Measurements from ENCODE around the gene COQ8B.
"Not testable (repeated sequence)": the region's sequence is repeated elsewhere in the genome, so short reads cannot be mapped to it uniquely, and the experiment has no call there.

COQ8B gene

DNA sequence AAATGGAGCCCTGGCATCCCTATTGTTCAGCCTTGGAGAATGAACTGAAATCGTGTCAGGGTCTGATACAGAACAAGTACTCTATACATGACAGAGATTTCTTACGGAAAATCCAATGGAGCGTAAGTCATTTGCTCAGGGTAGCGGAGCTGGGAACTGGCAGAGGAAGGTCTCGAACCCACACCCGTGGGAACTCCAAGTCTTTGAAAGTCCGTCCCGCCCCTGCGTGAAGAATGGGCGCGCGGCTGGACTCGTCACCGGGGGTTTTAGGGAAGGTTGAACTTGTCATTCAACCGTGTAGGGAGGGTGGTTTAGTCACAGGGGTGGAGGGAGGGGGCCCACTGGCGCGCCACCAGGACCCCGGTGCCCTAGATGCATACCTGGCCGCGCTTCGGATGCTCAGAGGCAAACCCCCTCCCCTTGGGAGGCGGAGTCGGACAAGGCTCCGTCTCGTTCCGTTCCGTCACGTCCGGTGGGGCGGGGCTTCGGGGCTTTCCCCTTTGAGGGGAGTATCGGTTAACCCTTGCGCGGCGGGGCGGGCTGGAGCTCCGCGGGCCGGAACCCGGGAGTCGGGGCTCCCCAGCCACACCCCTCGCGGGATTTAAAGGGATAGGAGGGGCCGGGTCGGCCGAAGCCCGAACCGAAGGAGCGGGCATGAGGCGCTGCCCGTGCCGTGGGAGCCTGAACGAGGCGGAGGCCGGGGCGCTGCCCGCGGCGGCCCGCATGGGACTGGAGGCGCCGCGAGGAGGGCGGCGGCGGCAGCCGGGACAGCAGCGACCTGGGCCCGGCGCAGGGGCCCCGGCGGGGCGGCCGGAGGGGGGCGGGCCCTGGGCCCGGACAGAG lies at the start of gene COQ8B, which contains the start of gene ITPKC:
Gene COQ8B (minus strand): TSS at position 405 of the 843 bp plus-strand sequence. CDS start 2,254 bp downstream, outside the sequence.
Gene ITPKC (plus strand): TSS at position 631 of the 843 bp plus-strand sequence. CDS start 24 bp downstream, at position 655.
- peak; percentile 100 for DNase-seq (ENCODE audit: low read depth in 2 of 2)

DNA sequence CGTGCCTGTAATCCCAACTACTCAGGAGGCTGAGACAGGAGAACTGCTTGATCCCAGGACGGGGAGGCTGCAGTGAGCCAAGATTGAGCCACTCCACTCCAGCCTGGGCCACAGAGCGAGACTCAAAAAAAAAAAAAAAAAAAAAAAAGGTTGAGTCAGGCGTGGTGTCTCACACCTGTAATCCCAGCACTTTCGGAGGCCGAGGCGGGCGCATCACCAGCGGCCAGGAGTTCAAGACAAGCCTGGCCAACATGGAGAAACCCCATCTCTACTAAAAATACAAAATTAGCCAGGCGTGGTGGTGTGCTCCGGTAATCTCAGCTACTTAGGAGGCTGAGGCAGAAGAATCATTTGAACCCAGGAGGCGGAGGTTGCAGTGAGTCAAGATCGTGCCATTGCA lies 49.7 kb upstream of the COQ8B start:
- not testable (repeated sequence) for DNase-seq (ENCODE audit: low read depth in 2 of 2)

DNA sequence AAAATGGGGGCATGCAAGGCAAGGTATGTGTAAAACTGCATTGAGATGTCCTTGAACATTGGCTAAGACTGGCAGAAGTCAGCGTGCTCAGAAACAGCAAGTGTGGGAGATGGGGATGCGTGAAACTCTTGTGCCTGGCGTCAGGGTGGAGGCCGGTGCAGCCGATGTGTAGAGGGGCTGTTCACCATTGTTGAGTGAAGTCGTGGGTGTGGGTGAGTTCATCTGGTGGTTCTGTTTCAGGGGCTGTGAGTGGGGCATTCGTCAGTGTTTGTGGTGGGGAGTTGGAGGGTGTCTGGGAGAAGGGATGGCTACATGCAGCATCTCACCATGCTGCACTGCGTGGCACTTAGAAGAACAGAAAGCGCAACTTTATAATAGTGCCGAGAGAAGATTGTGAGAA lies 47.3 kb upstream of the COQ8B start:
- no peak for DNase-seq (ENCODE audit: low read depth in 2 of 2)

DNA sequence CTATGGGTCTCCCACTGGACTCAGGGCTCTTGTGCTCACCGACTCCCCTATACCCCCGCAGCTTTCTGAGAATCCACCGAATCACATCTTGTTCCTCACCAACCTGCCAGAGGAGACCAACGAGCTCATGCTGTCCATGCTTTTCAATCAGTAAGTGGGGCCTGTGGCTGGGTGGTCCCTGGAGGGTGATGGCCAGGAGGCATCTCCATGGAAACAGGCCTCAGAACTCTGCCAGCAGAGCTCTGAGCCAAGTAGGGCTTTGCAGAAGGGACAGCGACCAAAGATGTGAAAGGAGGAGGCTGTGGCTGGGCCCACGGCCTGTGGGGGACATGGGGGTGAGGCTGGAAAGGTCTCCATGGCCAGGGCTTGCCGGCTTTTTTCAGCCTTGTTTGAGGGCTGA lies 46.8 kb upstream of the COQ8B start:
- DNase-seq (ENCODE audit: low read depth in 2 of 2), result no peak

DNA sequence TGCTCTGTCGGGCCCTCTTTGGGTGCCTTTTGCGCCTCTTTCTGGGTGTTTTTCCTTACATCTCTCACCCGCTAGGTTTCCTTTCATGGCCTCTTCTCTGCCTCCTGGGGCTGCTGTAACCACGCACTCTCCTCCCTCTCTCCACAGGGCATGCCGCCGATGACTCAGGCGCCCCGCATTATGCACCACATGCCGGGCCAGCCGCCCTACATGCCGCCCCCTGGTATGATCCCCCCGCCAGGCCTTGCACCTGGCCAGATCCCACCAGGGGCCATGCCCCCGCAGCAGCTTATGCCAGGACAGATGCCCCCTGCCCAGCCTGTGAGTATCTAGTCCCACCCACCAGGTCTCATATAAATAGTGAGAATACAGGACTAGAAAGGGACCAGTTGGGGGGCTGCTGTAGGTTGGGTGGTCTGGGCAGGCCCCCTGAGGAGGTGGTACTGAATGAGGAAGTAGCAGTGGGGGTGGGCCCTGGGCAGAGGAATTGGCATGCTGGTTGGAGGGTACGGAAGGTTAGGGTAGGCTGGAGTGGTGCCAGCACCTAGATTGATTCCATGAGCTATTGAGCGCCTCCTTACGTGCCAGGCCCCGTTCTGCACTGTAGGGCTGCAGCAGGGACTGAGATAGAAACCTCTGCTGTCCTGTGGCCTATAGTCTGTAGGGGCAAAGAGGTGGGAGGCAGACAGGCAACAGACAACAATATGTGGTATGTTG lies 46.2 kb upstream of the COQ8B start:
- DNase-seq (ENCODE audit: low read depth in 2 of 2), result no peak

DNA sequence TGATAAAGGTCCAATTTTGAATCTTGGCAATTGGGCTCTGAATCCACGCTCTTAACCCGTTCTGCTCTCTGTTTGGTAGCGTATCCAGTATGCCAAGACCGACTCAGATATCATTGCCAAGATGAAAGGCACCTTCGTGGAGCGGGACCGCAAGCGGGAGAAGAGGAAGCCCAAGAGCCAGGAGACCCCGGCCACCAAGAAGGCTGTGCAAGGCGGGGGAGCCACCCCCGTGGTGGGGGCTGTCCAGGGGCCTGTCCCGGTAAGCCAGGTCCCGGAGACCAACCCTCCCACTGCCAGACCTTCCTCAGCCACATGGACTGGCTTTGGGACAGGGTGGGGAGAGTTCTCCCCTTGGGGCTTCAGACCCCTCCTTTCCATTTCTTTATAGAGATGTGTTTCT lies 42.7 kb upstream of the COQ8B start:
- no peak for DNase-seq (ENCODE audit: low read depth in 2 of 2)

DNA sequence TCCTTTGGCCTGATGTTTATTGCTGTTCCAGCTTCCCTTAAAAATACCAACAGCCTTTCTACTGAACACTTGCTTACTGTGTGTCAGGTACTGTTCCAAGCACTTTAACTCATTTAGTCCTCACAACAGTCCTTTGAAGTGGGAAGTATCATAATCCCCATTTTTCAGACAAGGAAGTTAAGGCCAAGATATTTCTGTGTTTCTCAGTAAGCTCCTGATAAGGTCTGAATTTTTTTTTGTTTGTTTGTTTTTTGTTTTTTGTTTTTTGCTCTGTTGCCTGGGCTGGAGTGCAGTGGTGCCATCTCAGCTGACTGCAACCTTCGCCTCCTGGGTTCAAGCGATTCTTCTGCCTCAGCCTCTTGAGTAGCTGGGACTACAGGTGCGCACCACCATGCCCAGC lies 41.8 kb upstream of the COQ8B start:
- no peak for DNase-seq (ENCODE audit: low read depth in 2 of 2)

DNA sequence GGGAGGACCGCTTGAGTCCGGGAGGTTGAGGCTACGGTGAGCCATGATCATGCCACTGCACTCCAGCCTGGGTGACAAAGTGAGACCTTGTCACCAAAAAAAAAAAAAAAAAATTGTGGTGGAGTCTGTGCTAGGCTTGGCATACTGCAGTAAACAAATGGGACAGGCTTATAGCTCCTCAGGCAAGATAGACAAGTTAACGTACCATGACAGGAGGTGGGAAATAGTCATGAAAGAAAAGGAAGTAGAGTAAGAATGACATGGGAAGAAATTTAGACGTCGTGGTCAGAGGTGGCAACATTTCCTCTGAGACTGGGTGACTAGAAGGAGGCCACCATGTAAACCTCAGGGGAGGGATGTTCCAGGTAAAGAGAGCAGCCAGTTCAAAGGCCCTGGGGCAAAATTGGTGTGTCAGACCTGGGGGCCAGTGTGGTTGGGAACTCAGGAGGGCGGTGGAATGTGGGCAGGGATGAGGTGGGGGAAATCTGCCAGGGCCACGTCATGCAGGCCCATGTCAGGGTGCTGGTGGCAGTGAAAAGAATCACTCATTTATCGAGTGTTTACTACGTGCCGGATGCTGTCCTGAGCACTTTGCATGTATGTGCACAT lies 39.9 kb upstream of the COQ8B start:
- DNase-seq (ENCODE audit: low read depth in 2 of 2), result no peak

DNA sequence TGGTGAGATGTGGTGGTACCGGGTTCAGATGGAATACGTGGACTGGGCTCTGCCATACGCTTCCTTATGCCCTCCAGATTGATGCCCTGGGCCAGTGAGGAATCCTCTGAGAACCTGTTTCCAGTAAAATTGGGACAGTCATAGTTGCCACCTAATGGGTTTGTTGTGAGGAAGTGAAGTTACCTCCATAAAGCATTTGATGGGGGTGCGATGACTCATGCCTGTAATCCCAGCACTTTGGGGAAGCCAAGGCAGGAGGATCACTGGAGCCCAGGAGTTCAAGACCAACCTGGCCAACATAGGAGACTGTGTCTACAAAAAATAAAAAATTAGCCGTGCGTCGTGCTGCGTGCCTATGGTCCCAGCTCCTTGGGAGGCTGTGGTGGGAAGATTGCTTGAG lies 39.1 kb upstream of the COQ8B start:
- DNase-seq (ENCODE audit: low read depth in 2 of 2), result no peak

DNA sequence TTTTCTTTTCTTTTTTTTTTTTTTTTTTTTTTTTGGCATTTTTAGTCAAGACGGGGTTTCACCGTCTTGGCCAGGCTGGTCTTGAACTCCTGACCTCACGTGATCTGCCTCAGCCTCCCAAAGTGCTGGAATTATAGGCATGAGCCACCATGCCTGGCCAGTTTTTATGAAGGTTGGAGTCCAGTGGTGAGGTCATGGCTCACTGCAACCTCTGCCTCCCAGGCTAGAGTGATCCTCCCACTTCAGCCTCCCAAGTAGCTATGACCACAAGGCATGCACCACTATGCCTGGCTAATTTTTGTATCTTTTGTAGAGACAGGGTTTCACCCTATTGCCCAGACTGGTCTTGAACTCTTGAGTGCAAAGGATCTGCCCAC lies 38.5 kb upstream of the COQ8B start:
- no peak for DNase-seq (ENCODE audit: low read depth in 2 of 2)

DNA sequence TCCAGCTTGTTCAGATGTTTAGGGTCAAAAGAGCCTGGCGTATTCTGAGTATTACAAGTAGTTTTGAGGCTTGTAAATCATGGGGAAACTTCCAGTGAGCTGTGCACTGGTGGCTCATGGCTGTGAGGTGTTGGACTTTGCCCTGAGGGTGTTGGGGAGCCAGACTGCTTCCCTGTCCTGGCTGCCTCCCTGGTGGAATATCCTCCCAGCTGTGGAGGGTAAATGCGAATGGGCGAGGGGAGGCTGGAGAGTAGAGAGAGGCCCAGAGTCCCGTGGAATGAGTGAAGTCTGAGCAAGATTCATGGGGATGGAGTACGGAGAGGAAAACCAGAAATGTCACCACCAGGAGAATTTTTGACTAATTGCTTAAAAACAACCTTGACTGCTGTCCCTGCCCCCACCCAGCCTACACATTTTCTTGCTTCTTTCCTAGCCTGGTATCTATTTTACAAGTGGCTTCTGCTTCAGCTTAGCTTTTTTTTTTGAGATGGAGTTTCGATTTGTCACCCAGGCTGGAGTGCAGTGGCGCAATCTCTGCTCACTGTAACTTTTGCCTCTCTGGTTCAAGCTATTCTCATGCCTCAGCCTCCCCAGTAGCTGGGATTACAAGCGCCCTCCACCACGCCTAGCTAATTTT lies 38.0 kb upstream of the COQ8B start:
- DNase-seq (ENCODE audit: low read depth in 2 of 2), result peak; percentile 57 to 59

DNA sequence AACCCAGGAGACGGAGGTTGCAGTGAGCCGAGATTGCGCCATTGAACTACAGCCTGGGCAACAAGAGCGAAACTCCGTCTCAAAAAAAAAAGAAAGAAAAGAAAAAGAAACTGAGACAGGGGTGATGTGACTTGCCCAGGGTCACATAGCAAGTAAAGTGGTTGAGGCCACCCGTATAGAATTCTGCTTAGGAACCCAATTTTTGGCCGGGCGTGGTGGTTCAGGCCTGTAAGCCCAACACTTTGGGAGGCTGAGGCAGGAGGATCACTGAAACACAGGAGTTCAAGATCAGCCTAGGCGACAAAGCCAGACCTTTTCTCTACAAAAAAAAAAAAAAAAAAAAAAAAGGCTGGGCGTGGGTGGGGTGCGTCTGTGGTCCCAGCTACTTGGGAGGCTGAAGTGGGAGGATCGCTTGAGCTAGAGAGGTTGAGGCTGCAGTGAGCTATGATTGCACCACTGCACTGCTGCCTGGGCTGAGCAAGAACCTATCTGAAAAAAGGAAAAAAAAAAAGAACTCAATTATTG lies 35.6 kb upstream of the COQ8B start:
- no peak for DNase-seq (ENCODE audit: low read depth in 2 of 2)

DNA sequence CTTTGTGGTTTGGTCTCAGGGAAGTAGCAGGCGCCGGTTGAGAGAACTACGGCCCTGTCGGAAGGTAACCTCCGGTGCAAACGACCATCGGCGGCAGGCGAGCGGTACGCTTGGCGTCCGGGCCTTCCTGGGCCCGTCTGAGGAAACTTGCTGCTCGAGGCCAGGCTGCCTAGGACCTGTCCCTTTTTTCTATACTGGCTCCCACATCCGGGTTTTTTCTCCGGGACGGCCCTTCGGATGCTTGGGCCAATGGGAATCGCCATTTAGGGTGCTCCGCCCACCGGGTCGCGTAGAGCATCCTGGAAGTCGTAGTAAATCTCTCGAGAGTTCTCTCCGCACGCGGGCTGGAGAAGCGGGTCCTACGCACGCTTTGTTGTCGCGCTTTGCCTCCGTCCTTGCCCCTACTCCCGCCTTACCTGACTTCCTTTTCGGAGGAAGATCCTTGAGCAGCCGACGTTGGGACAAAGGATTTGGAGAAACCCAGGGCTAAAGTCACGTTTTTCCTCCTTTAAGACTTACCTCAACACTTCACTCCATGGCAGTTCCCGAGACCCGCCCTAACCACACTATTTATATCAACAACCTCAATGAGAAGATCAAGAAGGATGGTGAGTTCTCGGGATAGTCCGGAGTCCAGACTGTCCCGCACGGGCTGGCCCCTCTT lies 34.3 kb upstream of the COQ8B start, which contains the start of gene SNRPA:
Gene SNRPA (plus strand): TSS at position 330 of the 664 bp plus-strand sequence. CDS start 206 bp downstream, at position 536.
- DNase-seq (ENCODE audit: low read depth in 2 of 2), result peak; percentile 91 to 95

DNA sequence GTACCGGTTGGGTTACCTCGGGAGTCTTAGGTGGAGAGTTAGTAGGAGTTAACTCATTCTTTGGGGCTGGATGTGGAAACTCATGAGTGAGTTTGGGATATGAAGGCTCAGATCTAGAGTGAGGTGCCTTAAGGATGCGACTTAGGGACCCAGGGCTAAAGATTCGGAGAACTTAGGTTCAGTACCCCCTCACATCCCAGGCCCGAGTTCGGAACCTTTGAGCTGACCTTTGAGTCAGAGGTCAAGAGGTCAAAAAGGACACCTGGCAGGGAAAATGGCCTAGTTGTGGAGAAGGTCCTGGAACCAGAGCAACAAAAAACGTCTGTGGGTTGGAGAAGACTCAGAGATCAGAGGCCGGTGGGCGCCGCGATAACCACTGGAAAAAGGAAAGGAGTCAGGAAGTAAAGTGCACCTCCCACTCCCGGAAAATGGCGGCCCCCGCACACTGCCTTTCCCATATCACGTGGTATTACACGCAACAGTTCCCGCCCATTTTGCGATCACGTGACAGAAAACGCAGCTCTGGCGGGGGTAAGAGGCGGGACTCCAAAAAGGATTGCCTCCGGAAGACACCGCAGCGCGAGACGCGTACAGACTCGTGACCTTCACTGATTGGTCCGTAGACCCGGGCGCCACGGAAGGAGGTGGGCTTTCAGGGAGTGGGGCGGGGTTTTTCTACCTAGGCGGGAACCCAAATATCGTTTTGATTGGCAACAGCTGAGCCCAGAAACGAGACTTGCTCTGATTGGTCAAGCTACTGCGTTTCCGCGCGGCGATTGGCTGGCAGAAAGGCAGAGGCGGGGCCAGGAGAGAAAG lies 33.6 kb upstream of the COQ8B start, which contains the start of gene ACTMAP:
Gene ACTMAP (minus strand): TSS at position 420 of the 816 bp plus-strand sequence. CDS start 674 bp downstream, outside the sequence.
- peak; percentile 98 to 99 for DNase-seq (ENCODE audit: low read depth in 2 of 2)

DNA sequence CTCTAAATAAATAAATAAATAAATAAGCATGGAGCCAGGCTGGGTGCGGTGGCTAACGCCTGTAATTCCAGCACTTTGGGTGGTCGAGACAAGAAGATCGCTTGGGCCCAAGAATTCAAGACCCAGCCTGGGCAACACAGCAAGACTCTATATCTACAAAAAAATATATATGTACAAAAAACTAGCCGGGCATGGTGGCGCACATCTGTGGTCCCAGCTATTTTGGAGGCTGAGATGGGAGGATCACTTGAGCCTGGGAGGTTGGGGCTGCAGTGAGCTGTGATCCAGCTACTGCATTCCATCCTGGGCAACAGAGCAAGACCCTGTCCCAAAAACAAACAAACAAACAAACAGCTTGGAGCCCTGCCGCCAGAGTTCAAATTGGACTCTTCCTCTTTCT lies 30.9 kb upstream of the COQ8B start:
- DNase-seq (ENCODE audit: low read depth in 2 of 2), result no peak

DNA sequence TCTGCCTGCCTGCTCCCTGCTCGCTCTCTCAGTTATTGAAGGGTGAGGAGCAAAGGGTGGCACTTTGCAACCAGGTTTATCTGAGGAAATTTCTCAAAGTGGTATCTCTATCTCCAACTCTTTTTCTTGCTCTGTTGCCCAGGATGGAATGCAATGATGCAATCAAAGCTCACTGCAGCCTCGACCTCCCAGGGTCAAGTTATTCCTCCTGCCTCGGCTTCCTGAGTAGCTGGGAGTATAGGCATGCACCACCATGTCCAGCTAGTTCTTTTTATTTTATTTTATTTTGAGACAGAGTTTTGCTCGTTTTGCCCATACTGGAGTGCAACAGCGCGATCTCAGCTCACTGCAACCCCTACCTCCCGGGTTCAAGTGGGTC lies 28.7 kb upstream of the COQ8B start:
- DNase-seq (ENCODE audit: low read depth in 2 of 2), result no peak

DNA sequence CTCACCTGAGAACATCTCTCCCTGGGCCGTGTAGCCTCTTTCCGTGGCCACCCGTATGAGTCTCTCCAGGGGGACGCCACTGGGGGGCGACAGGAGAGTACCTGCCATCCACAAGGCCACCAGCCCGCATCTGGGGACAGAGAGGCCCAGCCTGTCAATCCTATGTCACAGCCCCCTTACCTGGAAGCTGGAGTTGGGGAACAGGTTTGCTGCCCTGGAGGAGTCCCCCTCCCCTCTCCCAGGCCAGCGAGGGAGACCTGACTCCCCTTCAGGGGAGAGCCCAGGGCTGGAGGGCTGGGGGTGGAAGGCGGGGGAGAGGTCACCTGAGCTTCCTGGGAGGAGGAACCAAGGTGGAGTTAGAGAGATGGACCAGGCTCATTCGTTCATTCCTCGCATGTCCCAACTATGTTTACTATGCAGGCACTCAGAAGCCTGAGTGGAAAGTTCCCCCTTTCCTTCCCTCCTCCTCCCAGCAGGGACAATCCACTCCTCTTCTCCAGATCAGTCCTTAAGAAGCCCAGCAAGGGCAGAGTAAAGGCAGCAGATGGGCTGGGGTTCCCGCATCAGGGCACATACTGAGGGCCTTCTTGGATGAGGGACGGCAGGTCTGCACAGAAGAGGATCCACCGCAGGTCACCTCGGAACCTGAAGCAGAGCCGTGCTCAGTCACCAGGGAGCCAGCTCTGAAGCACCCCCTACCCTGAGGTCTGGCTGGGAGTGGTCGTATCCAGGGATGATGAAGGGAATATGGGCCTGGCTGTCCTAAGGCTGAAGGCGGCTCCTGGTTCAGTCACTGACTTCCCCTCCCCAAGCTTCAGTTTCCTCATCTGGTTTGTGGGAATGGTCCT lies 28.1 kb upstream of the COQ8B start:
- DNase-seq (ENCODE audit: low read depth in 2 of 2), result no peak

DNA sequence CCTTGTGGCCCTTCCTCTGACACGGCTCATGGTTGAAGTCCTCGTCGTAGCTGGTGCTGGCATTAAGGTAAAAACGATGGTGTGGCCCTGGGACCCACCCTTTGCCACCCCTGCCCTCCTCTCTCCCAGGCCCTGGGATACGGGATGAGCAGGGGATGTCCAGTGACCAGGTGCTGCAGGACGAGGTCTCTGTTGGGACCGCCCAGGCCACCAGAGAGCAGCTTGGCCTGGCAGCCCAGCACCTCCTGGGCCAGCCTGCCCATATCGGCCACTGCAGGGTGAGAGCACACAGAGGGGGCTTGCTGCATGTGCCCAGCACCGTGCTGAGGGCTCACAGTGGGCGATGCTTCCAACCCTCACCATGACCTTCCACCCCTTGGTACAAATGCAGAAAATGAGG lies 27.2 kb upstream of the COQ8B start:
- no peak for DNase-seq (ENCODE audit: low read depth in 2 of 2)

DNA sequence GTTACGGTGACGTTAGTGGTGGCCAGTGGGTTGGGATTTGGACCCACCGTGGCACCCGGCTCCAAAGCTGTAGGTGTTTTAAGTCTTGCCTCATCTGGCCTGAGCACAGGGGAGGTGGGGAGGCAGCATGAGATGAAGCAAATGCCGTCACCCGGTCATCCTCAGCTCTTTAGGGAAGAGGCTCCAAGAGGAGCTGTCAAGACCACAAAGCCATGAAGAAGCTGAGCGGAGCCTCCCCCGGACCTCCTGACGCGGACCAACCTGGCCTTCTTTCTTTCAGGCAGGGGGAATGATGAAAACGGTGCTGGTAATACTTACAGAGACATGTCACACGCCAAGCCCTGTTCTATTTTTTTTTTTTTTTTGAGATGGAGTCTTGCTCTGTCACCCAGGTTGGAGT lies 26.2 kb upstream of the COQ8B start:
- DNase-seq (ENCODE audit: low read depth in 2 of 2), result no peak
